HCT116 (cell line): Measurements from ENCODE around the gene PTGR3. TPM values are rescaled to one million over a fixed set of nuclear protein-coding genes. Genes with fewer than 3 reads are reported as not detected.

Experiments
- ATAC-seq: fragments of 200-7000 bp; cut with Tn5 transposase; 2 replicates; pipeline ENCODE4 v1.9.1; 2020; ENCODE audit warnings: mild to moderate bottlenecking, moderate library complexity
- BruUV-seq: library from RNA; stranded (reverse); fragments of 400-500 nt; replicated peaks from 2 replicates; lab custom pipeline; 2021; lab: Mats Ljungman, UMichigan
- CTCF ChIA-PET: fragments of 300-600 bp; sonication (Branson Sonifier 250); formaldehyde crosslinking; loops from one replicate; lab custom pipeline; 2021; ENCODE audit warnings: antibody characterized with exemption; lab: Charles Lee
- POLR2A ChIA-PET: fragments of 300-600, 350-600 bp; sonication (Branson Sonifier 250); formaldehyde crosslinking; loops from one replicate; lab custom pipeline; 2021; ENCODE audit warnings: antibody characterized with exemption; lab: Charles Lee
- RAD21 ChIA-PET, 2 experiments: fragments of 300-600 bp; sonication (Branson Sonifier 250); formaldehyde crosslinking; loops; one replicate each; lab custom pipeline; 2023; ENCODE audit warnings: low total read pairs in 2 of 2; ENCODE audit not compliant: uncharacterized antibody in 2 of 2, unreplicated experiment in 2 of 2, low non-redundant PET in 1 of 2; lab: Charles Lee
- DNase-seq: peaks from one replicate; pipeline ENCODE4 v3.0.0-alpha.2; 2010; ENCODE audit warnings: low read depth, low spot score
- H2AFZ ChIP-seq: fragments of 200-600 bp; shearing (Covaris generic), sonication (generic); 2 replicates; pipeline ENCODE4 v1.6.1; 2017; ENCODE audit warnings: low read depth, mixed run types, mixed read lengths, antibody characterized with exemption, low read length; ENCODE audit not compliant: poor library complexity, severe bottlenecking
- H3K27ac ChIP-seq: 2 replicates; pipeline ENCODE4 v1.5.1; 2012; ENCODE audit warnings: low read depth, low read length
- H3K27me3 ChIP-seq: fragments of 200-600 bp; sonication (generic); 2 replicates; pipeline ENCODE4 v1.6.1; 2016; ENCODE audit warnings: mixed run types, low read length, mixed read lengths; ENCODE audit not compliant: insufficient read depth
- H3K36me3 ChIP-seq, 2 experiments: fragments of 200-500 bp in 1 of 2; fragments of 200-600 bp in 1 of 2; sonication (Bioruptor generic) in 1 of 2; sonication (generic) in 1 of 2; 2 replicates each; pipeline versions ENCODE4 v1.5.1 to v1.6.1; 2014 to 2016; ENCODE audit warnings: low read length in 2 of 2, inconsistent platforms in 1 of 2, mixed read lengths in 1 of 2, mixed run types in 1 of 2; ENCODE audit not compliant: insufficient read depth in 2 of 2, control insufficient read depth in 1 of 2
- H3K4me1 ChIP-seq, 2 experiments: fragments of 200-600 bp in 1 of 2; sonication (generic) in 1 of 2; 2 replicates each; pipeline versions ENCODE4 v1.5.1 to v1.6.1; 2012 to 2017; ENCODE audit warnings: low read length in 2 of 2, inconsistent platforms in 1 of 2, mild to moderate bottlenecking in 1 of 2, mixed read lengths in 1 of 2, mixed run types in 1 of 2, moderate library complexity in 1 of 2; ENCODE audit not compliant: insufficient read depth in 2 of 2, control insufficient read depth in 1 of 2
- H3K4me2 ChIP-seq: fragments of 200-600 bp; sonication (generic); 2 replicates; pipeline ENCODE4 v1.6.1; 2017; ENCODE audit warnings: mixed run types, low read length, mixed read lengths
- H3K4me3 ChIP-seq, 2 experiments: fragments of 200-600 bp in 1 of 2; sonication (generic) in 1 of 2; replicated peaks in 1 of 2; 2 replicates each; pipeline ENCODE4 v1.5.1; 2011 to 2016; ENCODE audit warnings: low read length in 2 of 2, control low read depth in 1 of 2, low read depth in 1 of 2, mild to moderate bottlenecking in 1 of 2, mixed read lengths in 1 of 2, mixed run types in 1 of 2
- H3K79me2 ChIP-seq: fragments of 200-600 bp; sonication (generic); 2 replicates; pipeline ENCODE4 v1.6.1; 2017; ENCODE audit warnings: mild to moderate bottlenecking, mixed run types, low read length, moderate library complexity, mixed read lengths; ENCODE audit not compliant: insufficient read depth
- H3K9ac ChIP-seq: fragments of 200-600 bp; sonication (generic); 2 replicates; pipeline ENCODE4 v1.6.1; 2016; ENCODE audit warnings: low read length, mixed read lengths
- H3K9me2 ChIP-seq: fragments of 200-600 bp; sonication (generic), shearing (Covaris generic); 2 replicates; pipeline ENCODE4 v1.6.1; 2017; ENCODE audit warnings: mixed run types, mild to moderate bottlenecking, moderate library complexity; ENCODE audit not compliant: insufficient read depth
- H3K9me3 ChIP-seq, 2 experiments: fragments of 200-500 bp in 1 of 2; fragments of 200-600 bp in 1 of 2; sonication (Bioruptor generic) in 1 of 2; sonication (generic) in 1 of 2; 2 replicates each; pipeline ENCODE4 v1.6.1; 2014 to 2017; ENCODE audit warnings: low read length in 2 of 2, mixed read lengths in 2 of 2, inconsistent platforms in 1 of 2, low read depth in 1 of 2, mild to moderate bottlenecking in 1 of 2, mixed run types in 1 of 2, moderate library complexity in 1 of 2; ENCODE audit not compliant: control insufficient read depth in 1 of 2, insufficient read depth in 1 of 2
- H4K20me1 ChIP-seq: fragments of 200-600 bp; sonication (generic), shearing (Covaris generic); 2 replicates; pipeline ENCODE4 v1.6.1; 2017; ENCODE audit warnings: mixed run types, mild to moderate bottlenecking, moderate library complexity; ENCODE audit not compliant: insufficient read depth
- CBX3 ChIP-seq: IDR thresholded peaks from 2 replicates; pipeline ENCODE4 v1.6.1; 2012; ENCODE audit warnings: low read depth
- CEBPB ChIP-seq: IDR thresholded peaks from 2 replicates; pipeline ENCODE4 v1.6.1; 2012; ENCODE audit warnings: low read depth
- EZH2 ChIP-seq: fragments of 200-600 bp; sonication (generic); IDR thresholded peaks from 2 replicates; pipeline ENCODE4 v1.6.1; 2017; ENCODE audit warnings: antibody characterized with exemption, mixed run types
- EZH2phosphoT487 ChIP-seq: fragments of 200-600 bp; IDR thresholded peaks from 2 replicates; pipeline ENCODE4 v1.6.1; 2018; ENCODE audit warnings: antibody characterized with exemption, borderline replicate concordance
- JUND ChIP-seq: IDR thresholded peaks from 2 replicates; pipeline ENCODE4 v1.6.1; 2012
- MAX ChIP-seq: IDR thresholded peaks from 2 replicates; pipeline ENCODE4 v1.6.1; 2012
- REST ChIP-seq: IDR thresholded peaks from 2 replicates; pipeline ENCODE4 v1.6.1; 2012; ENCODE audit warnings: low read depth
- SP1 ChIP-seq: IDR thresholded peaks from 2 replicates; pipeline ENCODE4 v1.6.1; 2012; ENCODE audit warnings: low read depth
- YY1 ChIP-seq: IDR thresholded peaks from 2 replicates; pipeline ENCODE4 v1.6.1; 2011; ENCODE audit warnings: low read length, low read depth, moderate library complexity, mild to moderate bottlenecking; ENCODE audit not compliant: insufficient replicate concordance; ENCODE audit errors: extremely low read depth
- intact Hi-C: fragments of 100-400 bp; cut with micrococcal nuclease; formaldehyde crosslinking; loops from 2 replicates; pipeline ENCODE4 v1.10.0; 2022
- total RNA-seq: library from RNA; stranded (reverse); gene quantifications from one replicate; pipeline ENCODE4 v1.2.1, GENCODE V29; 2021; ENCODE audit not compliant: unreplicated experiment

Gene PTGR3
- total RNA-seq, 1 experiment from 2014 or later = 25.3 TPM

DNA sequence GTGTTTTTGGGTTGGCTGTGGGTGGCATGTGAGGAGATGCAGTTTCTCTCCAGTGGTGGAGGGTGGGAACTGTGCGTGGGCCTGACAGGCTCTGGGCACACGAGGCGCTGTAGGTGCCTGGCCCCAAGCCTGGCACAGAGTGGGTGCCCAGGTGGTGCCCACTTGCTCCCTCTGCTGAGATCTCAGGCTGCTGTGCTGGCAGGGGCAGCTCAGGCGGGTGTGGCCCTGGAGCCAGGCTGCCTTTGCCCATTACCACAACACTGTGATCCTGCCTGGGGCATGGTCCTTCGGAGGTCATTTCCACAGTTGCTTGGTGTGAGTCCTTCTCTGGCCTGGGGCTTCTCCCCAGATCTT lies 22.1 kb upstream of the PTGR3 start:
- ATAC-seq (peak; percentile 81), DNase-seq (no peak)
- H3K27me3 ChIP-seq = no peaks in the 10 kb centered on the region
- H3K79me2 ChIP-seq = no peaks in the 10 kb centered on the region
- H3K9me2 ChIP-seq = no peaks in the 10 kb centered on the region
- no peaks in the 10 kb centered on the region for H4K20me1 ChIP-seq
- RAD21 ChIA-PET = no interaction called here
- POLR2A ChIA-PET = no interaction called here
- no peaks in the 10 kb centered on the region for H3K36me3 ChIP-seq
- H3K4me1 ChIP-seq = no peaks in the 10 kb centered on the region
- no peak overlapping the region for H3K9ac ChIP-seq
- H2AFZ ChIP-seq = no peak overlapping the region
- H3K4me2 ChIP-seq = no peak overlapping the region
- no peaks in the 10 kb centered on the region for H3K9me3 ChIP-seq
- CTCF ChIA-PET = no interaction called here
- TF ChIP-seq CBX3 (no peak), MAX (no peak), SP1 (no peak), JUND (no peak), CEBPB (no peak), YY1 (no peak), REST (no peak), EZH2 (no peak), EZH2phosphoT487 (no peak)
- no peak overlapping the region for H3K27ac ChIP-seq
- intact Hi-C loops = no loop called here
- H3K4me3 ChIP-seq = no peak overlapping the region
- BruUV-seq = no TSS peak
